Measurements from ENCODE around the gene USP2.

Gene USP2

GRCh38 chr11:119355091-119355843 is 26.2 kb downstream of the USP2 start:
- no peaks in the 10 kb centered on the region for H3F3A ChIP-seq (ENCODE audit: insufficient read depth, low read length)
- no peak overlapping the region for H3K4me3 ChIP-seq (ENCODE audit: low read length)
- H3K27ac ChIP-seq (ENCODE audit: low read length): no peak overlapping the region
- H3K9me2 ChIP-seq (replicated peaks; ENCODE audit: insufficient read depth, low read length): no peaks in the 10 kb centered on the region
- H3K9ac ChIP-seq (ENCODE audit: low read length): no peak overlapping the region
- no peaks in the 10 kb centered on the region for H4K20me1 ChIP-seq (ENCODE audit: insufficient read depth, low read length)
- no peaks in the 10 kb centered on the region for H3K36me3 ChIP-seq (replicated peaks; ENCODE audit: insufficient read depth, low read length)
- TF ChIP-seq EZH2phosphoT487 (IDR thresholded peaks at IDR 0.05; ENCODE audit: low read length) (no peak), EZH2 (optimal IDR thresholded peaks at IDR 0.05; ENCODE audit: low read depth, low read length) (no peak)
- TF ChIP-seq, protein P1, sequence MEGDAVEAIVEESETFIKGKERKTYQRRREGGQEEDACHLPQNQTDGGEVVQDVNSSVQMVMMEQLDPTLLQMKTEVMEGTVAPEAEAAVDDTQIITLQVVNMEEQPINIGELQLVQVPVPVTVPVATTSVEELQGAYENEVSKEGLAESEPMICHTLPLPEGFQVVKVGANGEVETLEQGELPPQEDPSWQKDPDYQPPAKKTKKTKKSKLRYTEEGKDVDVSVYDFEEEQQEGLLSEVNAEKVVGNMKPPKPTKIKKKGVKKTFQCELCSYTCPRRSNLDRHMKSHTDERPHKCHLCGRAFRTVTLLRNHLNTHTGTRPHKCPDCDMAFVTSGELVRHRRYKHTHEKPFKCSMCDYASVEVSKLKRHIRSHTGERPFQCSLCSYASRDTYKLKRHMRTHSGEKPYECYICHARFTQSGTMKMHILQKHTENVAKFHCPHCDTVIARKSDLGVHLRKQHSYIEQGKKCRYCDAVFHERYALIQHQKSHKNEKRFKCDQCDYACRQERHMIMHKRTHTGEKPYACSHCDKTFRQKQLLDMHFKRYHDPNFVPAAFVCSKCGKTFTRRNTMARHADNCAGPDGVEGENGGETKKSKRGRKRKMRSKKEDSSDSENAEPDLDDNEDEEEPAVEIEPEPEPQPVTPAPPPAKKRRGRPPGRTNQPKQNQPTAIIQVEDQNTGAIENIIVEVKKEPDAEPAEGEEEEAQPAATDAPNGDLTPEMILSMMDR (IDR thresholded peaks at IDR 0.05; ENCODE audit: low read length): no peak
- no peaks in the 10 kb centered on the region for H3K9me3 ChIP-seq (replicated peaks; ENCODE audit: insufficient read depth, low read length)
- H3K79me2 ChIP-seq (ENCODE audit: low read length): no peaks in the 10 kb centered on the region
- no peak overlapping the region for H2AFZ ChIP-seq (ENCODE audit: low read length)
- H3K4me2 ChIP-seq (ENCODE audit: low read depth, low read length): no peak overlapping the region
- peaks cover 41% of the 10 kb centered on the region for H3K27me3 ChIP-seq (replicated peaks; ENCODE audit: insufficient read depth, low read length)
- no peak for DNase-seq
- H3K4me1 ChIP-seq (ENCODE audit: low read length): no peaks in the 10 kb centered on the region

DNA sequence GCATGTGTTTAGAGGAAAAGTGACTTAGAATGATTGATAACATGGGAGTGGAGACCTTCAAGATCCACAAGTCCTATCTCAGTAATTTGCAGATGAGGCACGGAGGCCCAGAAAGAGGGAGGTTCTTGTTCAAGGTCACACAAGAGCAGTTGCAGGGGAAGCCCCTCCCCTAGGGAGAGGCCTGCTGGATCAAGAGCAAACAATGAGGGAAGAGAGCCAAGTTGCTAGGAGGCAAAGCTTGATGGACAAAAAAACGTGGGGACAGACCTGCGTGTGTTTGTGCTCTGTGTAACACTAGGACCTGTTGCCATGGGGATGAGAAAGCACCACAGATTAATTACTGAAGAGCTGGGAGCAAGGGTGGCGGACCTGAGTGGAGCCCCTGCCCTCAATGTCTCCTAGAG is 28.6 kb downstream of the USP2 start:
- no peaks in the 10 kb centered on the region for H3K36me3 ChIP-seq (replicated peaks; ENCODE audit: insufficient read depth, low read length)
- H3K79me2 ChIP-seq (ENCODE audit: low read length): no peaks in the 10 kb centered on the region
- no peaks in the 10 kb centered on the region for H3K4me1 ChIP-seq (ENCODE audit: low read length)
- H3K27ac ChIP-seq (ENCODE audit: low read length): no peak overlapping the region
- no peak overlapping the region for H3K4me2 ChIP-seq (ENCODE audit: low read depth, low read length)
- H3K9me2 ChIP-seq (replicated peaks; ENCODE audit: insufficient read depth, low read length): no peaks in the 10 kb centered on the region
- no peak for TF ChIP-seq EZH2phosphoT487 (IDR thresholded peaks at IDR 0.05; ENCODE audit: low read length)
- TF ChIP-seq, protein P1 (IDR thresholded peaks at IDR 0.05; ENCODE audit: low read length): no peak
- TF ChIP-seq EZH2 (optimal IDR thresholded peaks at IDR 0.05; ENCODE audit: low read depth, low read length): no peak
- H3K9ac ChIP-seq (ENCODE audit: low read length): no peak overlapping the region
- H2AFZ ChIP-seq (ENCODE audit: low read length): no peak overlapping the region
- no peaks in the 10 kb centered on the region for H3K9me3 ChIP-seq (replicated peaks; ENCODE audit: insufficient read depth, low read length)
- H3F3A ChIP-seq (ENCODE audit: insufficient read depth, low read length): no peaks in the 10 kb centered on the region
- peaks cover 54% of the 10 kb centered on the region for H3K27me3 ChIP-seq (replicated peaks; ENCODE audit: insufficient read depth, low read length)
- H3K4me3 ChIP-seq (ENCODE audit: low read length): no peak overlapping the region
- no peaks in the 10 kb centered on the region for H4K20me1 ChIP-seq (ENCODE audit: insufficient read depth, low read length)
- no peak for DNase-seq

GRCh38 chr11:119351232-119351631 is 30.3 kb downstream of the USP2 start:
- Histone ChIP-seq H3K4me2 (ENCODE audit: low read depth, low read length) (no peak overlapping the region), H3K4me1 (ENCODE audit: low read length) (no peaks in the 10 kb centered on the region), H3K9me3 (replicated peaks; ENCODE audit: insufficient read depth, low read length) (no peaks in the 10 kb centered on the region), H3K79me2 (ENCODE audit: low read length) (no peaks in the 10 kb centered on the region), H4K20me1 (ENCODE audit: insufficient read depth, low read length) (no peaks in the 10 kb centered on the region), H3K36me3 (replicated peaks; ENCODE audit: insufficient read depth, low read length) (no peaks in the 10 kb centered on the region), H3F3A (ENCODE audit: insufficient read depth, low read length) (no peaks in the 10 kb centered on the region), H3K9me2 (replicated peaks; ENCODE audit: insufficient read depth, low read length) (no peaks in the 10 kb centered on the region), H2AFZ (ENCODE audit: low read length) (no peak overlapping the region), H3K27ac (ENCODE audit: low read length) (no peak overlapping the region), H3K4me3 (ENCODE audit: low read length) (no peak overlapping the region), H3K27me3 (replicated peaks; ENCODE audit: insufficient read depth, low read length) (peaks cover 71% of the 10 kb centered on the region), H3K9ac (ENCODE audit: low read length) (no peak overlapping the region)
- TF ChIP-seq EZH2 (optimal IDR thresholded peaks at IDR 0.05; ENCODE audit: low read depth, low read length) (no peak), EZH2phosphoT487 (IDR thresholded peaks at IDR 0.05; ENCODE audit: low read length) (no peak)
- TF ChIP-seq, protein P1 (IDR thresholded peaks at IDR 0.05; ENCODE audit: low read length): no peak
- DNase-seq: no peak
